SK-N-DZ (cell line): ENCODE measurements around the gene MLH3.

Experiments used
- DNase-seq: peaks from one replicate; pipeline ENCODE4 v3.0.0-alpha.2; 2015; ENCODE audit warnings: low spot score
- small RNA-seq, 2 experiments: library from RNA; depleted of rRNA; stranded (forward); fragments of <200 nt; gene quantifications; one replicate each; pipeline ENCODE3, GENCODE V24; 2014

Gene MLH3

DNA sequence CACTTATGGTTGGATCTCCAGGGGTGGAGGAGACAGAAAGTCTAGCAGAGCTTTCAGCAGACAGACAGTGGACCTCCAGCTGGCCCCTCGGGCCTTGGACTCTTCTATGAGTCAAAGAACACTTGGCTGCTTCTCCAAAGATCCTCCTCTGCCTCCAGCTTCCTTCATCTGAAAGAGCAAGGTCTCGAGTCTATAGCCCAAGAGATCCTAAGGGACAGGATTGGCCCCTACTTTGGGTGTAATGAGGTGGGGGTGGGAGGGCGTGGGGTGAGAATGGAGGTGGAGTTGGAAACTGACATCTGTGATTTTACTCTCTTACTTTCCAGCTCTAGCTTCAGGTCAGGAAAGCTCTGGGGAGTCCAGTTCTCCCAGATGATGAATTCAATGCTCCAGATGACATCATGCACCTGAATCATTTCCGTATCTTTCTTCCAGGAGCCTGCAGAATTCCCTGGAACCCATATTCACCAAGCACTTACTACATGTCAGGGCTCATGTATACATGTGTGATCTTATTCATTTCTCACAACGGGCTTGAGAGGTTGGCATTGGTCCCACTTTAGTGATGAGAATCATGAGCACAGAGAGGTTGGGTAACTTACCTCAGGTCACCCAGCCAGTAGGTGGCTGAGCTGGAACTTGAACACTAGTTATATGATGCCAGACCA is 85.6 kb downstream of the MLH3 start:
- DNase-seq: no peak

DNA sequence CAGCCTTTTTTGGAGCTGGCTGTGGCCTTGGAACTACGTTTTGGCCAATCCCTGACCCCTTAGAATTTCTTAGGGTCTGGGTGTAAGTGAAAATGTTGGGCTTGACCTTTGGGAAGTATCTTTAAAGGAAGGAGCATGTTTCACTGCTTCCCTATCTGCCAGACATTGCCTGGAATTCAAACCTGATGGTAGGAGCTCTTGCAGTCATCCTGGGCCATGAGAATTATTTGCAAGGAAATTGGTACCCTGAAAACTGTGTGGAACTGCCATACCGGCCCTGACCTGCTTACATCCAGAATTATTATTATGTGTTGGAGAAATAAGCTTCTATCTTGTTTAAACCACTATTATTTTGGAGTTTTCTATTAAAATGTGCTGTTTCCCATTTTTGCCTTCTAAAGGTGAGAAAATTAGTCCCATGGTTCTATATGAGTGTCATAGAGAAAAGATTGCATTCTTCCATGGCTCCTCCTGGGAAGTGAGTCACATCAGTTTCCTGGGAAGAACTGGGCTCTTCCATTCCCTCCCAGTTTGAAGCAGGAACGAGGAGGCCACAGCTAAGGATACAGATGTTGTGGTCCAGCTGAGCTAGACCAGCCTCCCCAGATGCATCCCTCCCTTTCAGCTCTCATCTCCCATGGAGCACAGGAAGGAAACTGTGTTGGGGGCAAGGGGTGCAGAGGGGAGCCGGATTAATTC is 86.3 kb downstream of the MLH3 start:
- DNase-seq: no peak

Small RNAs within 50 kb of the gene (small RNA-seq; reads per million reads assigned to genes)
- gene RNU6-689P: 0 reads per million in 2 experiments
